ENCODE data around the gene CAMKMT.

DNA sequence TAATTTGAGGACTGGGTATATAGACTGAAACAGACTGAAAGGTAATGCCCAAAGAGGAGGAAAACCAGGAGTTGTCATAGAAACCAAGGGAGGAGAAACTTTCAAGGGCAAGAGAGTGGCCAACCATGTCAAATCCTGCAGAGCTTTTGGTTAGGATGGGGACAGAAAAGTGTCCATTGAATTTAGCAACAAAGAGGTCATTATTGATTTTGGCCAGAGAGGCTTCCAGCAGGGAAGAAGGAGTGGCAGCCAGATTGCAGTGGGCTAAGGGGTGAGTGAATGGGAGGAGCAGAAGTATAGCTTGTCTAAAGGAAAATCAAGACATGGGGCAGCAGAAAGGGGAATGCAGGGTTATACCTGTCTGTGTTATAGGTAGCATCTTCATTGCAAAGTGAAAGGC is 194.0 kb downstream of the CAMKMT start:
- TF ChIP-seq, protein P1, sequence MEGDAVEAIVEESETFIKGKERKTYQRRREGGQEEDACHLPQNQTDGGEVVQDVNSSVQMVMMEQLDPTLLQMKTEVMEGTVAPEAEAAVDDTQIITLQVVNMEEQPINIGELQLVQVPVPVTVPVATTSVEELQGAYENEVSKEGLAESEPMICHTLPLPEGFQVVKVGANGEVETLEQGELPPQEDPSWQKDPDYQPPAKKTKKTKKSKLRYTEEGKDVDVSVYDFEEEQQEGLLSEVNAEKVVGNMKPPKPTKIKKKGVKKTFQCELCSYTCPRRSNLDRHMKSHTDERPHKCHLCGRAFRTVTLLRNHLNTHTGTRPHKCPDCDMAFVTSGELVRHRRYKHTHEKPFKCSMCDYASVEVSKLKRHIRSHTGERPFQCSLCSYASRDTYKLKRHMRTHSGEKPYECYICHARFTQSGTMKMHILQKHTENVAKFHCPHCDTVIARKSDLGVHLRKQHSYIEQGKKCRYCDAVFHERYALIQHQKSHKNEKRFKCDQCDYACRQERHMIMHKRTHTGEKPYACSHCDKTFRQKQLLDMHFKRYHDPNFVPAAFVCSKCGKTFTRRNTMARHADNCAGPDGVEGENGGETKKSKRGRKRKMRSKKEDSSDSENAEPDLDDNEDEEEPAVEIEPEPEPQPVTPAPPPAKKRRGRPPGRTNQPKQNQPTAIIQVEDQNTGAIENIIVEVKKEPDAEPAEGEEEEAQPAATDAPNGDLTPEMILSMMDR (IDR thresholded peaks at IDR 0.05): no peak
- no peak for TF ChIP-seq EZH2 (IDR thresholded peaks at IDR 0.05; ENCODE audit: borderline replicate concordance, insufficient read depth, low read depth, low read length, poor library complexity, severe bottlenecking)

Measured in B cell (primary cell).